HG03108 (cell line): ENCODE measurements around the gene UBE2E2.

Source experiments
- ATAC-seq: cut with Tn5 transposase; IDR thresholded peaks from one replicate; pipeline ENCODE4 v1.9.1; 2021; ENCODE audit warnings: moderate library complexity; ENCODE audit not compliant: unreplicated experiment

The UBE2E2 gene

GRCh38 chr3:23501201-23501802 lies 298.2 kb downstream of the UBE2E2 start:
- no peak for ATAC-seq

DNA sequence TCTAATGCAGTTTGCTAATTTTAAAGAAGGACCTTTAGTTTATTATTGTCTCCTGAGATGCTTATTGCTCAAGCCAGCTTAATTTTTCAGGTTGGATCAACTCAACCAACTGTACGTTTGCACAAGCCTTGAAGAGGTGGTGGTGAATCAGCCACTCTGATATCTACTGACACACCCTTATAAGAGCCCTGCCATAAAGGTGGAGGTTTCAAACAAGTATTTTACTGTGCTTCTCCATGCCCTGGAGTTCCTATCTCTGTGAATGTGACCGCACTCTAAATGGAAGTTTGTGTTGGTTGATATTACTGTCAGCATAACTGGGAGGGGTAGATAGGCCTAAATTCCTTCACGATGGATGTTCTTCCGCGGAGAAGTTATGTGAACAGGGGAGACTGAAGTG lies 305.3 kb downstream of the UBE2E2 start:
- no peak for ATAC-seq

GRCh38 chr3:23518441-23518840 lies 315.3 kb downstream of the UBE2E2 start:
- no peak for ATAC-seq

DNA sequence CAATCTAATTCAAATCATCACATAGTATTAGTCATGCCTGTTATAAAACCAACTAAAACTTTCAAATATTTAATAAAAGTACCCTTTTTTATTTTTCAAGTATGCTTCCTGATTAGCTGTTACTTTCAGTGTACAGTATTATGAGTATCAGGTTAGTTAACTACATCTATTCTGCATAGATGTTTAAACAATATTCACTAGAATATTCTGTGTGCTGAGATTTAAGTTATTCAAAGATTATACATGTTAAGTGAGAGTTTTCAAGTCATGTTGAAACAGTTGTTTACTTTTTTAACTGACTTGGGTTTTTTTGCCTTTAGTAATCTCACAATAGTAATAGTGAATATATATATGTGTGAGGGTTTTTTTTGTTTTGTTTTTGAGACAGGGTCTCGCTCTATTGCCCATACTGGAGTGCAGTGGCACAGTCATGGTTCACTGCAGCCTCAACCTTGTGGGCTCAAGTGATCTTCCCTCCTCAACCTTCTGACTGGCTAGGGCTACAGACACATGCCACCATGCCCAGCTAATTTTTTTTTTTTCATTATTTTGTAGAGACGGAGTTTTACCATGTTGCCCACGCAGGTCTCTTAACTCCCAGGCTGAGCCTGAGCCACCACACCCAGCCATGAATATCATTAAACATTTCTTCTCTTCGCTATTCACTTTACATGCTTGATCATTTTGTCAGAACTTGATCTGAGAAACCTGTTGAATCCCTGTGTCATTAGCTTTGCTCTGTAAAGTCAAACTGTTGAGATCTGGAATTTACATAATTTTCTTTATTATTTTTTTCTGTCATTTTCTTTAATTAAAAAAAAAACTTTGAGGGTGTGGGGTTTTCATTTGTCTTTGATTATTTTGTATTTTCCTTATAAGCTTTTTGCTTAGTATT lies 316.4 kb downstream of the UBE2E2 start:
- ATAC-seq, result peak; percentile 85

GRCh38 chr3:23527326-23527725 lies 324.2 kb downstream of the UBE2E2 start:
- ATAC-seq, result no peak

- no peak for ATAC-seq
Measured at GRCh38 chr3:23533596-23533995, 330.5 kb downstream of the UBE2E2 start.

GRCh38 chr3:23533996-23534395 lies 330.9 kb downstream of the UBE2E2 start:
- no peak for ATAC-seq

DNA sequence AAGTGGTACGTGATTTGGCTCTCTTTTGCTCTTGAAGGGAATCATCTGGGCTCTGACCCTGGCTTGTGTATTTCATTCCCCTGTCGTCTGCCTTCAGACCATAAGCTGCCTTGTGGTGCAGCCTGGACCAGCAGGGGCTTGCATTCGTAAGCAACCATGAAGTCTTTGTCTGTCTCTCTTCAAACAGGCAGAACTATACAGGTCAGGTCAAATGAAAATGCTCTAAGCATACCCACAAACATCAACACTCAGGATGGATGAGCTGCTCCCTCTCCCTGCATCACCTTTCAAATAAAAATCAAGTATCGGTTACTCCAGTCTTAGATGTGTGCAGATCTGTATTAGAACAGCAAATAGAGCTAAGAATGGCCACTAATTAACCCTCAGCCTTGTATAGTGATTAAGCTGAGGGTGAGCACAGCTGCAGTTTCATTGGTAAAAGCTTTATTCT lies 334.0 kb downstream of the UBE2E2 start:
- ATAC-seq, result no peak

DNA sequence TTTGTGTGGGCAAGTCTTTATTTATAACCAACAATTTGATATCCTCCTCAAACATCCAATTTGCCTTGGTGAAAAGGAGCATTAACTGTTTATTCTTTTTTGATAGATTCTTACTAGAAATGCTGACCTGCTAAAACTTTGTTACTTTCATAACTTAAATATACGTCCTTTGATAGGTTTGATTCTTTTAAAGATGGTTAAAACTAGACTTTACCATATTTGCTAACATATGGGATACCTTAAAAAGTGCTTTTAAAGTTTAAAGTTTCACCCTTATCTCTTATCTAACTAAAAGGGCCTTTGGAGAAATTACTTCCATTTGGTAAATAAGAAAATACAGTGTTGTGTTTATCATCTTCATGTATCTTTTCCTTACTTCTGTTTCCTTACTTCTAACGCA lies 336.1 kb downstream of the UBE2E2 start:
- ATAC-seq, result no peak

DNA sequence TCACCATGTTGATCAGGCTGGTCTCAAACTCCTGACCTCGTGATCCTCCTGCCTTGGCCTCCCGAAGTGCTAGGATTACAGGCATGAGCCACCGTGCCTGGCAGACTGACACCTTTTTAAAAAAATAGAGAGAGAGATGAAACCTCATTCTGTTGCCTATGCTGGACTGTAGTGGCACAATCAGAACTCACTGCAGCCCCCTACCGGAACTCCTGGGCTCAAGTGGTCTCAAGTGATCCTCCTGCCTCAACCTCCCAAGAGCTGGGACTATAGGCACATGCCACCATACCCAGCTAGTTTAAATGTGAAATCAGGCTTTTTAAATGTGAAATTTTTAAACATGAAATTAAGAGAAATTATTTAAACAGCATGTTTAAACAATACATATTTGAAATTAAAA lies 337.5 kb downstream of the UBE2E2 start:
- no peak for ATAC-seq

DNA sequence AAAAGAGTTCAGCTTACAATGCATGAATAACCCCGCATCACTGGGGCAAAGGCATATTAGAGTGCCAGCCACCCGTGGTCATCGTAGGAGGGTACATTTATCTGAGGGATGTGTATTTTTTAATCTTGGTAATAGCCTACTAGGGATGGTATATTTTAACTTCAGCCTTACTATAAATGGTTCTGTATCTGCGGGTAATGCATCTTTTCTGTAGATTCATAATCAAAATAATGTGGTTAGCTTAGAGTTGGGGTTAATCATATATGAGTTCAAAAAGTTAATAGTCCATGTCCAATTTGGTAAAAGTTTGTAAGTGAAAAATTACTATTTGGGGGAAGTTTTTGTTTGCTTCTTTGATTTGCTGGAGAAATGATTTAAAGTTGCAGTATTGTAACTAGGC lies 339.0 kb downstream of the UBE2E2 start:
- no peak for ATAC-seq

GRCh38 chr3:23546181-23546580 lies 343.1 kb downstream of the UBE2E2 start:
- no peak for ATAC-seq

GRCh38 chr3:23547905-23548650 lies 345.0 kb downstream of the UBE2E2 start:
- ATAC-seq, result no peak

- no peak for ATAC-seq
Measured at GRCh38 chr3:23548706-23549105, 345.6 kb downstream of the UBE2E2 start.

- no peak for ATAC-seq
Measured at GRCh38 chr3:23549148-23549910, 346.2 kb downstream of the UBE2E2 start.

- peak; percentile 78 for ATAC-seq
Measured at GRCh38 chr3:23550402-23550801, 347.3 kb downstream of the UBE2E2 start.

GRCh38 chr3:23552506-23552905 lies 349.4 kb downstream of the UBE2E2 start:
- no peak for ATAC-seq

GRCh38 chr3:23553353-23553752 lies 350.2 kb downstream of the UBE2E2 start:
- ATAC-seq, result no peak

DNA sequence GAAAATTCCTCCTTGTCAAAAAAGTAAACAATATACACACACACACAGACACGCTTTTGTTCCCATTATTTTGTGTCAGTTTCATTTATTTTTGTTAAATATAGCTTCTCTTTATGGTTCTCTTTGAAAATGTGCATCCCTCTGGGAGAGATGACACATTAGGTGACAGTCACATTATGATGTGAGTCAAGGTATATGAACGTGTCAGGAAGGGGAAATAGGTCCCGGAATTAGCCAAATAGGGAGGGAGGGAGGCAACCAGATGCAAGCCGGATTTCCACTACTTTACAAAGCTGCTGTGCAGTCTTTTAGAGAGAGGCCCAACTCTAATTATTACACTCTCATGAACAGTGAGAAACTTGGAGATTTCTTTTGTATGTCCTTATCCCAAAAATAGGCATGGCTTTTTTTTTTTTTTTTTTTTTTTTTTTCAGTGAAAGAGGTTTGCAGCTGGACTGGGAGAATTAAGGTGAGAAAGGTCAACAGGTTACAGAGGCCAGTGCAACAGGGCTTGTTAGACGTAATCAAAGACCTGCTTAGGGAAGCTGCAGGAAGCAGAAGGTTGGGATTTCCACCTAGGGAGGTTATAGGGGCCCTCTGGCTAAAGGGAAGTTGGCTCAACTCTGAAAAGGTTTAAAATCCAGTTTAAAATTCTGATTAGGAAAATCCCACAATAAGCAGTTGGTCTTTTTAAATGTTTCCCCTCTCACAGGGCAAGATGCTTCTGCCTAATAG lies 362.1 kb downstream of the UBE2E2 start:
- ATAC-seq, result no peak

- ATAC-seq, result no peak
Measured at GRCh38 chr3:23566499-23566898, 363.4 kb downstream of the UBE2E2 start.
